Right cardiac atrium (tissue), 5 donors: ENCODE data around the gene FRAT1. TPM values are rescaled to one million over a fixed set of nuclear protein-coding genes. Genes with fewer than 3 reads are reported as not detected.
"Not testable (repeated sequence)": the region's sequence is repeated elsewhere in the genome, so short reads cannot be mapped to it uniquely, and the experiment has no call there.

Experiments
- ATAC-seq, 2 donors: fragments of 200-7000 bp; cut with Tn5 transposase; one replicate each; pipeline versions ENCODE4 v1.8.0 to v1.9.1; 2020; ENCODE audit warnings: moderate library complexity in 2 of 2, mild to moderate bottlenecking in 1 of 2
- DNase-seq, 3 donors: peaks; one replicate each; pipeline ENCODE4 v3.0.0-alpha.2; 2020
- H3K27ac ChIP-seq: one replicate; pipeline ENCODE4 v1.5.1; 2013; ENCODE audit warnings: mild to moderate bottlenecking, low read length, control low read depth, moderate library complexity
- H3K27me3 ChIP-seq: one replicate; pipeline ENCODE4 v1.6.1; 2013; ENCODE audit not compliant: control insufficient read depth, insufficient read depth
- H3K4me1 ChIP-seq: one replicate; pipeline ENCODE4 v1.6.1; 2013; ENCODE audit warnings: low read length; ENCODE audit not compliant: control insufficient read depth, insufficient read depth
- H3K4me3 ChIP-seq: one replicate; pipeline ENCODE4 v1.5.1; 2013; ENCODE audit warnings: low read length, control low read depth
- H3K9me3 ChIP-seq: one replicate; pipeline ENCODE4 v1.6.1; 2013; ENCODE audit warnings: low read length; ENCODE audit not compliant: control insufficient read depth
- WGBS: extraction: QIAGEN DNeasy Blood & Tissue Kit; methylation state at CpG from one replicate; pipeline ENCODE4 v1.1.7; 2013; 5-methylcytosine and 5-hydroxymethylcytosine counted together
- intact Hi-C, 4 donors: fragments of 100-400 bp; cut with DNase I; formaldehyde crosslinking; loops; one replicate each; pipeline versions ENCODE4 v1.11.0 to v1.14.0; 2022 to 2023
- polyA plus RNA-seq: library from polyadenylated mRNA; stranded (reverse); fragments of 200-250 nt; gene quantifications from one replicate; pipeline ENCODE4 v1.2.3, GENCODE V29; 2013
- total RNA-seq, 4 donors: library from RNA; stranded (reverse); fragmentation: NEBNext Ultra II Directional; extraction: Animal tissue kit (Norgen Biotek cat#: 25700); gene quantifications; one replicate each; pipeline ENCODE4 v1.2.1, GENCODE V29; 2021
- donor health status: healthy with polysubstance abuse.
- donor health status: DM: no; HTN: yes; CAD: no.
- donor health status: DM: no; HTN: no; CAD: no.
- donor health status: DM: no; HTN: yes; CAD: no; lungs with severe emphysema.
- donor health status: DM: yes; HTN: yes; CAD: no.

FRAT1 gene
- total and polyA plus RNA-seq, 5 donors = 1.6 to 6.6 (median 6.1) TPM

GRCh38 chr10:97336006-97336405 is 16.9 kb downstream of the FRAT1 start:
- ATAC-seq = no peak
- DNase-seq = no peak
- 65% methylated on average over 5 of the region's 5 CpGs for WGBS
- Histone ChIP-seq H3K9me3 (no peaks in the 10 kb centered on the region), H3K4me3 (no peak overlapping the region), H3K4me1 (peaks cover 8% of the 10 kb centered on the region), H3K27me3 (no peaks in the 10 kb centered on the region), H3K27ac (no peak overlapping the region)
- intact Hi-C loops = loop anchor here in 1 of 4 donors (10.0 kb wide), 1 partner anchor 51 kb away; no protein-coding TSS in a partner anchor

DNA sequence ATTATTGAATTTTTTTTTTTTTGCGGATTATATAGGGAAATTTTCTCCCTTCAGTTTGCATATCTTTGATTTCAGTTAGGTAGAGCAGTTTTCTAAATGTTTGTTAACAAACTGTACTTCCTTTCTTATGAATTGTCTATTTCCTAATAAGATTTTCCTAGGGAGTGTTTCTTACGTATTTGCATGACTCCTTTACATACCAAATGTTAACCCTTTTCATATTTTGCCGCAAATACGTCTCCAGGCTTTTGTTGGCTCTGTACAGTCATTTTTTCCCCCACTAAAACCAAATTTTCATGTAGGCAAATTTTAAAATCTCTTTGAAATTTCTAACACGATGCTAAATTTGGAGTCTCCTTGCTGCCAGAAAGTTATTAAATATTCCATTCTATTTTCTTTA is 17.4 kb downstream of the FRAT1 start:
- no peak for DNase-seq
- peaks cover 8% of the 10 kb centered on the region for H3K4me1 ChIP-seq
- no peak overlapping the region for H3K27ac ChIP-seq
- intact Hi-C loops = loop anchor here in 1 of 4 donors (10.0 kb wide), 1 partner anchor 52 kb away; no protein-coding TSS in a partner anchor
- H3K9me3 ChIP-seq = no peaks in the 10 kb centered on the region
- 48% methylated on average over 5 of the region's 5 CpGs for WGBS
- H3K27me3 ChIP-seq = no peaks in the 10 kb centered on the region
- H3K4me3 ChIP-seq = no peak overlapping the region
- no peak for ATAC-seq

GRCh38 chr10:97336942-97337831 is 18.1 kb downstream of the FRAT1 start:
- WGBS = 15% methylated on average over 11 of the region's 11 CpGs
- no peak for DNase-seq
- intact Hi-C loops = loop anchor here in 1 of 4 donors (10.0 kb wide), 1 partner anchor 52 kb away; no protein-coding TSS in a partner anchor
- ATAC-seq = no peak
- Histone ChIP-seq H3K27ac (peak overlapping the region; percentile 17), H3K4me1 (peaks cover 5% of the 10 kb centered on the region), H3K27me3 (no peaks in the 10 kb centered on the region), H3K9me3 (no peaks in the 10 kb centered on the region), H3K4me3 (no peak overlapping the region)

DNA sequence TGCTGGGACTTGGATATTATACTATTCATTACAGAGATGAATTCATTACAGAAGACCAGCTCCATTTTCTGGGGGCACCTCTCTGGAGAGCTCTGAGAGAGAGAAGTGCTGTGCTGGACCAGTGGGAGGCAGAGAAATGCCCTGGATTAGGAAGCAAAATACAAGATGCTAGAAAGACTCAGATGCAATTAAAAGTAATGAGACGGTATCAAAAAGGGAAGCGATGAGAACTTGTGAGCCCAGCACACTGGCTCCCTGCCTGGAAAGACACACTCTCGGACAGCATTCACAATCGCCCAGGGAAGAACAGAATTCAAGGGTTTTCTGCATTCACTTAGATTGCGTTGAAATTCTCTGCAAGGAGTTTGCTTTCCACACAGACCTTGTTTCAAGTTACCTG is 19.0 kb downstream of the FRAT1 start:
- no peak for ATAC-seq
- Histone ChIP-seq H3K4me1 (peaks cover 4% of the 10 kb centered on the region), H3K27ac (no peak overlapping the region), H3K4me3 (no peak overlapping the region), H3K27me3 (no peaks in the 10 kb centered on the region), H3K9me3 (no peaks in the 10 kb centered on the region)
- intact Hi-C loops = loop anchor here in 1 of 4 donors (10.0 kb wide), 1 partner anchor 53 kb away; no protein-coding TSS in a partner anchor
- WGBS = 19% methylated on average over 5 of the region's 5 CpGs
- DNase-seq = no peak

GRCh38 chr10:97341416-97341815 is 22.3 kb downstream of the FRAT1 start:
- no peaks in the 10 kb centered on the region for H3K27me3 ChIP-seq
- ATAC-seq = no peak
- no peak overlapping the region for H3K4me3 ChIP-seq
- intact Hi-C loops = loop anchor here in 1 of 4 donors (10.0 kb wide), 1 partner anchor 57 kb away; no protein-coding TSS in a partner anchor
- WGBS = 73% methylated on average over 2 of the region's 2 CpGs
- peaks cover 3% of the 10 kb centered on the region for H3K4me1 ChIP-seq
- H3K9me3 ChIP-seq = no peaks in the 10 kb centered on the region
- H3K27ac ChIP-seq = no peak overlapping the region
- no peak for DNase-seq

DNA sequence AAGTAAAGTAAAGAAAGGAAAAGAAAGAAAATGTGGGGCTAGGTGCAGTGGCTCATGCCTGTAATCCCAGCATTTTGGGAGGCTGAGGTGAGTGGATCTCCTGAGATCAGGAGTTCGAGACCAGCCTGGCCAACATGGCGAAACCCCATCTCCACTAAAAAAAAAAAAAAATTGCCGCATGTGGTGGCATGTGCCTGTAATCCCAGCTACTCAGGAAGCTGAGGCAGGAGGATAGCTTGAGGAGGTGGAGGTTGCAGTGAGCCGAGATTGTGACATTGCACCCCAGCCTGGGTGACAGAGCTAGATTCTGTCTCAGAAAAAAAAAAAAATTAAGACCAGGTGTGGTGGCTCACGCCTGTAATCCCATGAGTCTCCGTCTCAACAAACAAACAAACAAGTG is 24.6 kb downstream of the FRAT1 start:
- WGBS = 91% methylated on average over 6 of the region's 6 CpGs

GRCh38 chr10:97347317-97347716 is 28.2 kb downstream of the FRAT1 start:
- no peak overlapping the region for H3K27ac ChIP-seq
- ATAC-seq (no peak), DNase-seq (no peak)
- H3K4me1 ChIP-seq = no peaks in the 10 kb centered on the region
- H3K27me3 ChIP-seq = no peaks in the 10 kb centered on the region
- H3K4me3 ChIP-seq = no peak overlapping the region
- no peaks in the 10 kb centered on the region for H3K9me3 ChIP-seq
- intact Hi-C loops = loop anchor here in 1 of 4 donors (10.0 kb wide), 1 partner anchor 63 kb away; no protein-coding TSS in a partner anchor
- WGBS = over 99% methylated on average over 4 of the region's 4 CpGs

More for the DNA sequence above, 24.6 kb downstream of the FRAT1 start:
- not testable (repeated sequence) for H3K4me3 ChIP-seq, ATAC-seq, H3K4me1 ChIP-seq, H3K9me3 ChIP-seq, H3K27me3 ChIP-seq, DNase-seq, H3K27ac ChIP-seq
- intact Hi-C loops = loop anchor here in 1 of 4 donors (10.0 kb wide), 1 partner anchor 59 kb away; no protein-coding TSS in a partner anchor

DNA sequence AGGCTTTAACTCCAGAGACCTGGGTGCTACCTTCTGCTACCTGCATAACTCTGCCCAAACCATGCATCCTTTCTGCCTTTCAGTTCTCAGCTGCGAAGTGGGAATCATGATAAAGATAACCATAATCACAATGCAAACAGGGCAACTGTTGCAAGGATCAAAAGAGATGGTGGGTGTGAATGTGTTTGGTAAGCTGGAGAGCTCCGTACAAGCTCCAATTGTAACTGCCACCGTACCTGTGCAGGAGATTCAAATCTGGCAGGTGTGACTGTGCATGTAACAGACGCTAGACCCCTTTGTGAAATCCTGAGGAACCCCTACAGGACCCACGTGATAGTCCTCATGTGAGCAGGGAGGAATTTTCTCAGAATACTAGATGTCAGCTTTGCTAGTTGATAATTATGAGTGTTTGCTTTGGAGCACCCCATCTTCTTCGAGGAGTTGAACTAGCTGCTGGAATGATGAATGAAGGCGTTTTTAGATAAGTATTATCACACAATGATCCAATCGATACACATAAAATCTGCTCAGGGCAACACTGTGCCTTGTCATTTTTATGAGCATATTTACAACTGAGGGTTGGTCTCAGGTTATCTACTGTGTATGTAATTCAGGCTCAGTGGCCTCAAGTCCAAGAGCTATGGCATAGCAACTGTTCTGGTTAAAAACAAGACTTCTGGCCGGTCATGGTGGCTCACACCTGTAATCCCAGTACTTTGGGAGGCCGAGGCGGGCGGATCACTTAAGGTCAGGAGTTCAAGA is 30.9 kb downstream of the FRAT1 start:
- intact Hi-C loops = loop anchor here in 3 of 4 donors (10.0 kb wide), 2 partner anchors 65 to 75 kb away; no protein-coding TSS in a partner anchor
- H3K9me3 ChIP-seq = no peaks in the 10 kb centered on the region
- H3K27me3 ChIP-seq = no peaks in the 10 kb centered on the region
- WGBS = 84% methylated on average over 12 of the region's 12 CpGs
- ATAC-seq (no peak), DNase-seq (no peak)
- no peak overlapping the region for H3K4me3 ChIP-seq
- no peak overlapping the region for H3K27ac ChIP-seq
- H3K4me1 ChIP-seq = no peaks in the 10 kb centered on the region

GRCh38 chr10:97353945-97354344 is 34.9 kb downstream of the FRAT1 start:
- peak in 1 of 2 donors; percentile 15 for ATAC-seq
- Histone ChIP-seq H3K4me1 (no peaks in the 10 kb centered on the region), H3K27me3 (no peaks in the 10 kb centered on the region), H3K9me3 (no peaks in the 10 kb centered on the region), H3K4me3 (no peak overlapping the region), H3K27ac (no peak overlapping the region)
- DNase-seq = no peak
- intact Hi-C loops = loop anchor here in 2 of 4 donors (10.0 kb wide), 2 partner anchors 69 to 79 kb away; no protein-coding TSS in a partner anchor
- 80% methylated on average over 4 of the region's 4 CpGs for WGBS

GRCh38 chr10:97355571-97355975 is 36.5 kb downstream of the FRAT1 start:
- H3K4me3 ChIP-seq = no peak overlapping the region

More at GRCh38 chr10:97355571-97355975, 36.5 kb downstream of the FRAT1 start:
- Histone ChIP-seq H3K27me3 (no peaks in the 10 kb centered on the region), H3K27ac (peak overlapping the region; percentile 25), H3K9me3 (no peaks in the 10 kb centered on the region), H3K4me1 (no peaks in the 10 kb centered on the region)
- WGBS = 48% methylated on average over 5 of the region's 5 CpGs
- intact Hi-C loops = loop anchor here in 2 of 4 donors (10.0 kb wide), 2 partner anchors 71 to 81 kb away; no protein-coding TSS in a partner anchor
- DNase-seq (no peak), ATAC-seq (peak; percentile 30 to 73)
